Stimulated activated CD8-positive, alpha-beta memory T cell treated with anti-CD3 and anti-CD28 coated beads, Interleukin-12 subunit alpha, Interleukin-12 subunit beta, amount 100 ng/mL, for 1 hour (primary cell): ENCODE data around the gene FRRS1L.
"Not testable (repeated sequence)": the region's sequence is repeated elsewhere in the genome, so short reads cannot be mapped to it uniquely, and the experiment has no call there.

Source experiments
- DNase-seq: peaks from one replicate; pipeline ENCODE4 v3.0.0-alpha.2; 2020; ENCODE audit warnings: low read depth

The FRRS1L gene

DNA sequence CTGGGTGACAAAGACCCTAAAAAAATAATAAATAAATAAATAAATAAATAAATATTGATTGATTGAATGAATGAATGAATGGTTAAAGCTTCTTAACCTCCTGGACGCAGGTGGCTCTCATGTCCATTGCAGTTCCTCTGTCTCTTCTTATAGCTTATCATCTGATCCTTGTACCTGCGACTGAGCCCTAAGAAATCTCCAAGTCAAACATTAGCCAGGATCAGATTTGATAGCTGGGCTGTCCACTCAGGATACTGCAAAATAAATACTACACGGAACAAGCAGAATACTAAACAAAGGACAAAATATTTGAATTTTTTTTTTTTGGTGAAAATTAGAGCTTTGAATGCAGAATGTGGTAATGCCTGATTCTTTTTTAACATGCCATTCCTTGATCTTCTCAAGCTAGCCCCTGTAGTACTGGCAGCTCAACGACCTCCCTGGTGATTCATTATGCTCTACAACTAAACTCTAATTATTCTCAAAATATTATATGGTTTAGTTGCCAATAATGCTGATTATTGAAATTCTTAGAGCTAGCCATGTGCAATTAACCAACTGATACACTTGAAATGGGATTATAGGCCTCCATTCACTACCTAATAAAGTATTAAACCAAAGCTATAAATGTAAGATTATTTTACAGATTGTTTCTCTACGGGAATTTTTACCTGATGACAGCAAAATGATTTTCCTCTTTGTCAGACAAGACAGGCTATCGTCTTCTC, 37.4 kb downstream of the FRRS1L start:
- DNase-seq = no peak

DNA sequence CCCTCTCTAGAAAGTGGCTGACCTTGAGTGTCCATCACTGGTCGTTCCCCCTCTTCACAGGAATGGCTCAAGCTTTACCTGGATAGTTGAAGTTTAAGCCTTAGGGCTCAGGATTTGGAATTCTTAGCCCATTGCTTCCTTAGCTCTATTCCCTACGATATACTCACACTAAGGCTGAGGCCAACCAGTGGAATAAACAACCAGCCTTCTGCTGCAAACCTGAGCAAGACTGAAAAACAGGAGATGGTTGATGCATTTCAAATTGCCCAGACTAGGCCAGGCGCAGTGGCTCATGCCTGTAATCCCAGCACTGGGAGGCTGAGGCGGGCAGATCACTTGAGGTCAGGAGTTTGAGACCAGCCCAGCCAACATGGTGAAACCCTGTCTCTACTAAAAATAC, 40.4 kb downstream of the FRRS1L start:
- not testable (repeated sequence) for DNase-seq

DNA sequence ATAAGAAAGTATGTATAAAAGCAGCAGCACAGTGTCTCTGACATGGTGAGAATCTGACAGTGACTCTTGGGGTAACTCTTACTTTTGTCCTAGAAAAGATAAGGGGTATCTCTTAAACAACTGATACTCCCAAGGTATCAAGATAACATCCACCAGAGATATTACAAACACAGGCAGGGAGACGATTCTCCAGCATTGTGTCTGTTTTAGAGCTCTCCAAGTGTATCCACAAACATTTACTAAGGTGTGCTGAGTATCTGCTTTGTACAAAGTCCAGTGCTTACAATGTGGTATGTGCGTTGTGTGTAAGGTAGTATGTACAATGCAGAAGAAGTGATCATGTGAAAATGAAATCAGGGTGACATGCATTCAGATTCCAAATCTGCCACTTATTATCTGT, 42.9 kb downstream of the FRRS1L start:
- no peak for DNase-seq

DNA sequence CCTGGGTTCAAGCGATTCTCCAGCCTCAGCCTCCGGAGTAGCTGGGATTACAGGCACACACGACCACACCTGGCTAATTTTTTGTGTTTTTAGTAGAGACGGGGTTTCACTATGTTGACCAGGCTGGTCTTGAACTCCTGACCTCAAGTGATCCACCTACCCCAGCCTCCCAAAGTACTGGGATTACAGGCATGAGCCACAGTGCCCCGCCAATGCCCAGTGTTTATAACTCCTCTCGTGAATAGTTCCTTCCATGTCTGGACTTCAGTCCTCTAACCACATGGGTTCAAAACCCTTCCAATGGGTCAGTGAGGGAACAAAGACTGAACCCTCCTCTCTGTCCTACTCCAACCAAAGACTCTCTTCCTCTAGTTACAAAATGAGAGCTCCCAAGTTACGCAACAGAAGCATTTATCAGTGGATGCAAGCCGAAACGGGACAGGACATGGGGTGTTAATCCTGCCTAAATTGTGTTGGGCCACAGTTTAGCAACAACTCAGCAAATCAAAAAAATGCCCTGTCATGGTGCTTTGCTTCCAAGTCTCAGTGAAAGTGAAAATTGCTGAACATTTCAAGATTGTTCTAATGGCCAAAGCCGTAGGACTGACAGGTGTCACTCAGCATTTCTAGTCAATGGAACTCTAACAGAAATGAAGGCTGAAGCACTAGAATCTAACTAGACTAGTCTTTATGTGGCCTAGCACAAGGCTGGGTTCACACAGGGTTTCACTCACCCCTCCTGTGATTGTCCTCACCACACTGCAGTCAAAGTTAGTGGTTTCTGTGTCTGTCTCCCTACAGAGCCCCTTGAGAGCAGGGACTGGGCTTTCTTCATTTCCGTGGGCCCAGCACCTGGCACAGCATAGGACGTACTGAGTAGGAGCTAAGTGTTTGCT, 44.1 kb downstream of the FRRS1L start:
- DNase-seq = no peak

DNA sequence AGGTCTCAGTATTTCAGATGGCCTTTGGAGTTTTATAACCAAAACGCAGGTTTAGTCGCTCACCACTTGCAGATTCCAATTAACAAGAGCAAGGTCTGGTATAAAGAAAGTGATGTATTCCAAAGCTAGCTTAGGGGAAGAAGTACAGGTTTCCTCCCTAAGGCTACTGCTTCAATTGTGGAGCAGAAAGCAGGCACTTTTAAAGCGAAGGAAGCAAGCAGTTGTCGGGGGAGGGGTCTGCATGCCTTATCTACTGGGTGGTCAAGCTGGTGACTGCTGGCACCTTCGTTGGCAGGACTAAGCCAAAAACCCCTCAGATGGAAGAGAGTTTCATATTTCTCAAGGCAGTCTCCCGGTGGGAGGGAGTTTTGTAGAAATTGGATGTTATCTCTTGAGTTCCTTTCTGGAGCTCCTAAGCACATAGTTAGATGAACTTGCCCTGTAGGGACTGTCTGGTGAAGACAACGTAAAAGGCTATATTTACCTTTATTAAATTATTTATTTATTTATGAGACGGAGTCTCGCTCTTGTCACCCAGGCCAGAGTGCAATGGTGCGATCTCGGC, 45.7 kb downstream of the FRRS1L start:
- no peak for DNase-seq

DNA sequence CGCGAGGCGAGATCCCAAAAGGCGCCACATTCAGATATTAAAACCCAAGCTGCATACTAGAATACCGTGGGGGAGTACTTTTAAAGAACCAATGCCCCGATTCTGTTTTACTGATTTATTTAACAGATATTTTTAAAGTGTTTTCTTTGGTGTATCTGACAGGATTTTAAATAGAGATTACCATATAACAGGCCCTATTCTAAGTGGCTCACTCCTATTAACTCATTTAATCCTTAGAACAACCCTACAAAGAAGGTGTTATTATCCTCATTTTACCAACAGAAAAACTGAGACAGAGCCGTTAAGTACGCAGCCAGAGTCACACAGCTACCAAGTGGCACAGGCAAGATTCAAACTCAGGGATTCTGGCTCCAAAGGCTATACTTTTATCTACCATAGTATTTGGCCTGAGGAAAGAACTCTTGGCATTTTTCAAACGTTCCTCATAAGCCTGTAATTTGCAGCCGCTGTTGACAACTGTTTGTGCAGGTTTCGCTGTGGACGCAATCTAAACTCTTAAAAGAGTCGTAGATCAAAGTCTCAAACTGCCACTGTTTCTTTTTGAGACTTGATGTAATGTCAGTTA, 46.8 kb downstream of the FRRS1L start:
- no peak for DNase-seq

DNA sequence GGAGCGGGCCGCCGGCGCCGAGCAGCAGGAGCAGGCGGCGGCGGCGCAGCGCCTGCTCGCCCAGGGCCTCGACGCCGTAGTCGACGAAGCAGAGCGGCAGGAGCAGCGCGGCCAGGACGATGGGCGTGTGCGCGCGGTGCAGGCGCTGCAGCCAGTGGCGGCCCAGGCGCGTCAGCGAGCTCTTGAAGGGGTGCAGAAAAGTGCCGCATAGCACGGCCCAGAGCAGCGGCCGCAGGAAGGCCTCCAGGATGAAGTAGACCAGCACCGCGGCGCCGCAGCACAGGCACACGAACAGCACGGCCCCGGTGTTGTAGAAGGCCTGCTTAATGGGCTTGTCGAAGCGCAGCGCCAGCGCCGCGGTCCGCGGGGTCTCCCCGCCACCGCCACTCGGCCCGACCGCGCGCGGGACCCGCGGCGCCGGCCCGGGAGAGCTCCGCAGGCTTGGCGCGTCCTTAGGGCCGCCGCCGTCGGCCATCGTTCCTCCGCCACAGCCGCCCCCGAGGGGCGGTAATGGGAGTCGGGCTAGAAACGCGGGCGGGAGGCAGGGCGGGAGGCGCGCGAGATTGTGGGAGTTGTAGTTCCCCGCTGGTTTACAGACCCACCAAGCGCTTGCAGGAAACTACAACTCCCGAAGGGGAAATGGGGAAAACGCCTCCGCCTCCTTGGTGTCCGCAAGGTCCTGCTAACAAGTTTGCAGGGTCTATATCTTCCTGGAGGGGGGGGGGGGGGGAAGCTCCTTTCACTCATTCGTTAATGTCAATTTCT, 47.4 kb downstream of the FRRS1L start, which contains the start of gene TMEM245:
Gene TMEM245, minus strand, starts transcription at position 509 of the 765 bp plus-strand sequence. Its CDS starts 34 bp downstream, at position 475.
- DNase-seq = peak; percentile 86

DNA sequence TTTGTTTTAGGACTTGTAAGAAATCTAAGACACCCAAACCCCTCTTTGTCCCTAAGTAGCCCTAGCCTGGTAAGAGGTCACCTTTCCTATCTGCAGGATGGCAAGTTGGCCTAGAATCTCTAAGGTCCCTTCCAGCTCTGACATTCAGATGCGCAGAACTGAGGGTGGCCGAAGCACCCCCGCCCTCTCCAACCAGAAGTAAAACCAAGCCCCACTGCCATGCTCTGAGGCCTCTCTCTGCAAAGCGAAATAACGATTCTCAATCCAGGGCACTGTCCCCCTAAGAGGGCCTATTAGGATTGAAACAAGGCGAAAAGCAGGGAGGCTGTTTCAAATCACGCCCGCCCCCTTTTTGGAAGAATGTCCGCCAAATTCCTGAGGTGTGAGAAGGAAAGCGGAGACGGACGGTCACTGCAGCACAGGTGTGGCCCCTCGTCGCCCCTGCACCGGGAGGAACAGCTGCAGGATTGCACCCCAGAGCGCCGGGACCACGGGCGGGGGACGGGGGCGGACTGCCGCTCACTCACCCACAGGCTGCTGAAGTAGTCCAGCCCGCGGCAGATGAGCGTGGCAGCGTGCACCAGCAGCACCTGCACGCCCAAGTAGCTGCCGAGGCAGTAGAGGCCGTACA, 48.1 kb downstream of the FRRS1L start:
- no peak for DNase-seq

DNA sequence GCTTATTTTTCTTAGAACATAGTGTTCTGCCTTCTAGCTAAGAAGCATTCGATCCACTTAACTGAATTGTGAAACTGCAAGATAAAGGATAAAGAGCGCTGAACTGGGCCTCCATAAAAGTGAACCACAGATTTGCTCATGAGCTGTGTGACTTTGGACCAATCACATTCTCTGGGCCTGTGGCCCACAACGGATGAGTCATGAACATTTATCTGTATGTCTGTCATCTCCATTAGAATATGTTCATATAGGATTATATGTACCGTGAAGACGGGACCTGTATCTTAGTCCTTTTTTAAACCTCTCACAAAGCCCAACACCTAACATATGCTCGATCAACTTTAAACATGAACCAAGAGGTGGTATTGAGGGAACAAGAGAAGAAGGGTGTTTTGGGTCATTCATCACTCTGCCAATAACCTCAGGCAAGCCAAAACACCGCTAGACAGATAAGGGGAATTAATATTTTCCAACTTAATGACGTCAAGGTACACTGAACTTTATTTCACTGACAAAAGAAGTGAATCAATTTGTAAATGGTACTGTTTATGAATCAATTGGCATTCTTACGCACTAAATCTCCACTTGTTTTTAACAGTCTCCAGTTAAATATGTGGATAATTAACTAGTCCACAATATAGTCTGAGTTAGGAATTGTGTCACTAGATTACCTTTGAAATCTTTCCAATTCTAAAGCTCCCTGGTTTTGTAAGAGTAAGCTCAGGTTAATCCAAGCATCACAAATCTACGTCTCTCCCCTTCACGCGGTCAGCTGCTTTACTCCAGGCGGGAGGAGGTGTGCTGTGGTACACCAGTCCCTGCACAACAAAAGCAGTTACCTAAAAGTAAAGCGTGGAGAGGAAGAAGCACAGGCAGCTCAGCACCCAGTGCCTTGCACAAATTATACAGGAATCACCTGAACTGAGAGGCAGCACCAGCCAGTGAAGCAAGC, 48.9 kb downstream of the FRRS1L start:
- no peak for DNase-seq

DNA sequence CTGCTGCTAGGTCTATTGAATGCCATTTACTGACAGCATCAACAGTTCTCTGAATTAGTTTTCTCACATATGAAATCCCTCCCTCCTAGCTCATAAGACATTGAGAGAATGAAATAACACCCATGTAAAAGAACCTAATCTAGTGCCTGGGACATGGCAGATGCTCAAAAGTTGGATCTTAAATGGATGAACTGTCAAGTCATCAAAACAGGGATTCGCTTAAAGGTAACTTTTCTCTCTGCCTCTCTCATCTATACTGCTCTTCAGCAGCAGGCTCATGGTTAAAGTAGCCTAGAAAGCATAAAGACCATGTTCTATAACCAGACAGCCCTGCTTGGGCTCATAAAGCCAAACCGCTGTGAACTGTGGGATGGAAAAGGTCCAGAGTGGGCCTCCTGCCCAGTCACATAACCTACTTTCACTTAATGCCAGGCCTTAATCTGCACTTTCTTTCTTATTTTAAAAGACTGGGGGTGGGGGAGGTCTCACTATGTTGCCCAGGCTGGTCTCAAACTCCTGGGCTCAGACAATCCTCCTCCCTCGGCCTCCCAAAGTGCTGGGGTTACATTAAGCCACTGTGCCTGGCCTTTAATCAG, 51.0 kb downstream of the FRRS1L start:
- DNase-seq = no peak

DNA sequence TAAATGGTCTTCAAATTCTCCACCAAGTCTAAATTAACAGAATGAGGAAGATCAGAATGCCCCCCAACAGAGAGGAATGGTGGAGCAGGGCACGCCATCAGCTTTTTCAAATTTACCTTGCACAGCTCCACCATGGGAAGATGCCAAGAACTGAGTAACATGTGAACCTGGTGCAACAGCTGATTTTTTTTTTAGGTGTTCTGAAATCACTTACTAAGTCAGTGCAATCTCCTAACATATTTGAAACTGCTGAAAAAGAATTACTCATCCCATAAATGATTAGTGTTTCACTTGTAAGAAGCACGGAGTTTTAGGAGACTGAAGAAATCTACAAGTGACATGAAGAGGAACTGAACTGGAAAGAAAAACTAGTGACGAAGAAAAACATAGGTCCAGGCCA, 52.4 kb downstream of the FRRS1L start:
- DNase-seq = no peak

DNA sequence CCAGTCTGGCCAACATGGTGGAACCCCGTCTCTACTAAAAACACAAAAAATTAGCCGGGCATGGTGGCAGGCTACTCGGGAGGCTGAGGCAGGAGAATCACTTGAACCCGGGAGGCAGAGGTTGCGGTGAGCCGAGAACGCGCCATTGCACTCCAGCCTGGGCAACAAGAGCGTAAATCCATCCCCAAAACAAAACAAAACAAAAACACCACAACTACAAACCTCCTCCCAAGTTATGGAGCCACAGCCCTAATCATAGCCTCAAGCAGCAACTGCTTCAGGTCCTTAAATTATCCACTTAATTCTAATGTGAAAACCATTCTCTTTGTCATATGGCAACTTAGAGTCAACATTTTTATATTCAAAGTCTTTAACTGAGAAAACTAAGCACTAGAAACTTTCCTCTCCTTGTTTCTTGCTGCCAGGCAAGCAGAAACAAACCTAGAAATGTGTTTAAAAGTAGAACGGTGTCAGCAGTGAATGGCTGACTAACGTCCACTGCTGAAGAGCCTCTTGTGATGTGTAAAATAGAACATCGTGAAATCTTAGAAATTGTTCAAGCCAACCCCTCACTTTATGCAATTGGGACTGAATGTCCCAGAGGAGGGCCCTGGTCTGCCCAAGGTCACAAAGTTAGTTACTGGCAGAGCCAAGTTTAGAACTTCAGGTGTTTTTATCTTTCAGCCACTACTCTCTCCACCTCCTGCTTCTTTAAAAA, 53.0 kb downstream of the FRRS1L start:
- no peak for DNase-seq

DNA sequence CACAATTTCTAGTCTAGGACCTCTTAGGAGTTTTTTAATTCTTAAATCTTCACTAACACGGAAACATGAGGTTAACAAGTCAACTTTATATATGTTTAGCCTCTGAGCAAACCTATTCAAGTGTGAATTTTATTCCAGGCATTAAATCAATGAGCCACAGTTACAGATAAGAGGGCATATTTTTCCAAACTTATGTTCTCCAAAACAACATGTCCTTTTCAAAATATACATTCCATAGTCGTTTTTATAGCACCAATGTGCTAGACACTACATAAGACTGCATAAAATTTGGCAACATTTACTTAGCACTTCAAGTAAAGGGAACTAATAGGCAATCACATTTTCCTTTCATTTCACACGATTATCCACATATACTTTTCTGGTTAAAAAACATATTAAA, 53.8 kb downstream of the FRRS1L start:
- no peak for DNase-seq

DNA sequence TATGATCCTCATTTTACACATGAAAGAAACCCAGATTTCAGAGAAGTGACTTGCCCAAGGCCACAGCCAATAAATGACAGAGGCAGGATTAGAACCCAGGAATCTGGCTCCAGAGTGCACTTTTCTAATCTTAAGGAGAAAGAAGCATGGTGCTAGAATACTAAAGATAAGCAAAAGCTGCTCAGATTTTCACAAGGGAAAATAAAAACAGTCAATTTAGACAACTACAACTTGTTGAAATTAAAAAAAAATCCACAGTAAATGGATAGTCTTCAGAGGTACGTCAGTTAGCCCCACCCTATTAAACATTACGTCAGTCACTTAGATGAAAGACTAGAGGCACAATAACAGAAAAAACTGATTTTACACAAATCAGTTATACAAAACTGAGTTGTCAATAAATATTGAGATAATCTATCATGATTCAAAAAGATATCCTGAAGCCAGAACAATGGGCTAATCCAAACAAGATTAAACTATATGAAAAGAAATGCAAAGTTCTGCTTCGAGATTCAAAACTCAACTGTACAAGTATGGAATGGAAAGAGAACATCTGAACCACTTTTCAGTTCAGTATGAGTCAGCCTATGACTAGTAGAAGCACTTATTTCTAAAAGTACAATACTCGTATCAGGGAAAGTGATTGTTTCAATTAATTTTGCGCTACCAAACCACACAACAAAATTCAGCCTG, 56.6 kb downstream of the FRRS1L start:
- no peak for DNase-seq

DNA sequence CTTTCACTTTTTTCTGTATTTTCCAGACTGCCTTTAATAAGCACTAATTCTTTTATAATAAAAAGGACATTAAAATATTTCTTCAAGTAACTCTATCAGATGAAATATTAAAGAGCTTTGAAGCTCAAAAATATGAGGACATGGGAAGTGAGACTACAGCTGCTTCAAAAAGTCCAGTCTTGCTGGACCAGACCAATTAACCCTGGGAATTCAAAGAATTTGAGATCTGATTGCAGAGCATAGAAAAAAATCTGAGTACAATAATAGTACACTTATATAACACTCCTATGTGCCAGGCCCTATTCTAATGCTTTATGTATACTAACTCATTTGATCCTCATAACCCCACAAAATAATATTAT, 57.1 kb downstream of the FRRS1L start:
- no peak for DNase-seq

DNA sequence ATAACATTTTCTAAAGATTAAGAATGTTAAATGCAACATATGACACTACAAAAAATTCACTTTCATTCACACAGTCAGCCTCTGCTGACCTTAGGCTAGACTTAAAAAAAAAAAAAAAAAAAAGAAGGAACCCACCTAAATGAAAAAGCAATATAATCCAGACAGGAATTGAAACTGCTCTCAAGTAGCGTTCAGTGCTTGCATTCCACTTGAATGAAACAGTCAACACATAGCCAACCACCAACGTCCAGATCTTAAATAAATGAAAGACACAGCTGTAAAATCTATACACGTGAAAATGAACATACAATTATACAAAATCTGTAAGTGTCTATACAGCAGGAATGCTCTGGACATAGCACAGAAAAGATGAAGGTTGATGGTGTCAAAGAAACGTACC, 58.7 kb downstream of the FRRS1L start:
- DNase-seq = no peak

DNA sequence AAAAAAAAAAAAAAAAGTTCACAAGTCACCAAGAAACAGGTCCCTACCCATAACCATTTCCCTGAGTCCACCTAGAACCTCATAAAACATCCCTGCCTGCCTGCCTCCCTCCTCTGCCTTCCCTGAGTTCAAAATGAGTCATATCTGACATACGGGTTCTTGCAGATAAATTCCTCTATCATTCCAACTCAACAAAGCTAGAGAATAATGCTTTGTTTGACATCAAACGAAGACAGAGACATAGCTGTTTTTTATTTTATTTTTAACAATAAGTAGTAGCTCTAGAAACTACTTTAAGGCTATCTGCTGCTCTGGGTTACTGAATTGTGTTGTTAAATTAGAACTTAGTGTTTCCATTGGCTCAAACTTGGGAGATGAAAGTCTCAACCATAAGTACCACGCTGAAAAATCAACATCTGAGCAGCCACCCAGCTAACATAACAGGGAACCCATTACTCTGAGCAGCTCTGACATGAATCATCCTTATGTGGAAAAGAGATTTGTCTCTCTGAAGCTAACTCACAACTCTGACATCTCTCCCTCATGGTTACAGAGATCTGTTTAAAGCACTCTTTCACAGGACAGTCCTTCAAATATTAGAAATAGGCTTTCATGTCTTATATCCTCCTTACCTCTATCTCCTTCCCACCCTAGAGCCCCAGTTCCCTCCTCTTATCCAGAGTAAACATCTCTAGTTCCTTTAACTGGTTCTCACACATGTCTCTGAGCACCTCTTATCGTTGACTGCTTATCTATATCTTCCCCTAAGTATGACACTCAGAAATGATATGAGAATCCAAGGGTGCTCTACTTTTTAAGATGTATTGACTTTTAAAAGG, 59.4 kb downstream of the FRRS1L start:
- DNase-seq = no peak

DNA sequence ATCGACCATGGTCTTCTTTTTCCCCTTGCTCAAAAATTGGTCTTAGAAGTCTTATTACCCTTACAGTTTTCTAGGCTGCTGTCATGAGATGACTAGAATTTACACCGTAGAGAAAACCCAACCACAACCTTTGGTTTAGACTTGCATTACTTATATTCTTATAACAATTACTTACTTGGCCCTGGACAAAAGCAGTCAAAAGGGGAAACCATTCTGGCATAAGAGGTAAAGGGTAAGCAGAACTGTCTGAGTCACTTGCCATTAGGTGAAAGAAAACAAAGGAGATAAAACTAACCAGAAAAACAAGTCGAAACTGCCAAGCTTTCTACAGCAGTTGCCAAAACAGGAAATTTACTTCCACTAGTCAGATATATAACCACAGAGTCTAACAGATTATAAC, 65.2 kb downstream of the FRRS1L start:
- no peak for DNase-seq
